ENCODE measurements around the gene PPP1R1C.
A peak's percentile ranks its signal among the peaks of the same experiment; 100 is the strongest.

The PPP1R1C gene

GRCh38 chr2:182115258-182115657 lies 129.6 kb downstream of the PPP1R1C start:
- no peak for DNase-seq (ENCODE audit: insufficient read length, low spot score)
- FAIRE-seq: no peak
- TF ChIP-seq POLR2A (IDR thresholded peaks at IDR 0.05; ENCODE audit: low read depth, low read length): no peak

- no peak for TF ChIP-seq POLR2A (IDR thresholded peaks at IDR 0.05; ENCODE audit: low read depth, low read length)
- FAIRE-seq (no peak), DNase-seq (ENCODE audit: insufficient read length, low spot score) (no peak)
Observed at GRCh38 chr2:182116774-182117173, 131.1 kb downstream of the PPP1R1C start.

- no peak for DNase-seq (ENCODE audit: insufficient read length, low spot score)
- FAIRE-seq: no peak
- no peak for TF ChIP-seq POLR2A (IDR thresholded peaks at IDR 0.05; ENCODE audit: low read depth, low read length)
Observed at GRCh38 chr2:182117196-182117595, 131.5 kb downstream of the PPP1R1C start.

- no peak for TF ChIP-seq POLR2A (IDR thresholded peaks at IDR 0.05; ENCODE audit: low read depth, low read length)
- FAIRE-seq (peak; percentile 41), DNase-seq (ENCODE audit: insufficient read length, low spot score) (no peak)
Observed at GRCh38 chr2:182128821-182129707, 143.4 kb downstream of the PPP1R1C start.

GRCh38 chr2:182132605-182133004 lies 147.0 kb downstream of the PPP1R1C start:
- FAIRE-seq (no peak), DNase-seq (ENCODE audit: insufficient read length, low spot score) (no peak)
- TF ChIP-seq POLR2A (IDR thresholded peaks at IDR 0.05; ENCODE audit: low read depth, low read length): no peak

- DNase-seq (ENCODE audit: insufficient read length, low spot score) (no peak), FAIRE-seq (no peak)
- no peak for TF ChIP-seq POLR2A (IDR thresholded peaks at IDR 0.05; ENCODE audit: low read depth, low read length)
Observed at GRCh38 chr2:182133195-182133891, 147.7 kb downstream of the PPP1R1C start.

GRCh38 chr2:182134201-182134600 lies 148.5 kb downstream of the PPP1R1C start:
- TF ChIP-seq POLR2A (IDR thresholded peaks at IDR 0.05; ENCODE audit: low read depth, low read length): no peak
- FAIRE-seq: no peak

GRCh38 chr2:182142062-182142461 lies 156.4 kb downstream of the PPP1R1C start:
- DNase-seq (ENCODE audit: insufficient read length, low spot score): no peak
- FAIRE-seq: no peak
- no peak for TF ChIP-seq POLR2A (IDR thresholded peaks at IDR 0.05; ENCODE audit: low read depth, low read length)

More at GRCh38 chr2:182134201-182134600, 148.5 kb downstream of the PPP1R1C start:
- no peak for DNase-seq (ENCODE audit: insufficient read length, low spot score)

- FAIRE-seq: peak; percentile 52
- no peak for TF ChIP-seq POLR2A (IDR thresholded peaks at IDR 0.05; ENCODE audit: low read depth, low read length)
- DNase-seq (ENCODE audit: insufficient read length, low spot score): no peak
Observed at GRCh38 chr2:182144041-182144775, 158.6 kb downstream of the PPP1R1C start.

GRCh38 chr2:182144776-182145165 lies 159.1 kb downstream of the PPP1R1C start:
- DNase-seq (ENCODE audit: insufficient read length, low spot score): peak; percentile 20
- peak; percentile 89 for FAIRE-seq
- no peak for TF ChIP-seq POLR2A (IDR thresholded peaks at IDR 0.05; ENCODE audit: low read depth, low read length)

GRCh38 chr2:182148344-182148743 lies 162.7 kb downstream of the PPP1R1C start:
- peak; percentile 77 for FAIRE-seq
- TF ChIP-seq POLR2A (IDR thresholded peaks at IDR 0.05; ENCODE audit: low read depth, low read length): no peak
- no peak for DNase-seq (ENCODE audit: insufficient read length, low spot score)

- no peak for FAIRE-seq
Observed at GRCh38 chr2:182163878-182164277, 178.2 kb downstream of the PPP1R1C start.

GRCh38 chr2:182164686-182165085 lies 179.0 kb downstream of the PPP1R1C start:
- FAIRE-seq: no peak
- no peak for DNase-seq (ENCODE audit: insufficient read length, low spot score)
- no peak for TF ChIP-seq POLR2A (IDR thresholded peaks at IDR 0.05; ENCODE audit: low read depth, low read length)

More at GRCh38 chr2:182163878-182164277, 178.2 kb downstream of the PPP1R1C start:
- TF ChIP-seq POLR2A (IDR thresholded peaks at IDR 0.05; ENCODE audit: low read depth, low read length): no peak
- DNase-seq (ENCODE audit: insufficient read length, low spot score): no peak

- TF ChIP-seq POLR2A (IDR thresholded peaks at IDR 0.05; ENCODE audit: low read depth, low read length): no peak
- FAIRE-seq: peak; percentile 67
- no peak for DNase-seq (ENCODE audit: insufficient read length, low spot score)
Observed at GRCh38 chr2:182165202-182165601, 179.5 kb downstream of the PPP1R1C start.
